ENCODE results near the gene FBRS.
"Not testable (repeated sequence)": the region's sequence is repeated elsewhere in the genome, so short reads cannot be mapped to it uniquely, and the experiment has no call there.

The FBRS gene

DNA sequence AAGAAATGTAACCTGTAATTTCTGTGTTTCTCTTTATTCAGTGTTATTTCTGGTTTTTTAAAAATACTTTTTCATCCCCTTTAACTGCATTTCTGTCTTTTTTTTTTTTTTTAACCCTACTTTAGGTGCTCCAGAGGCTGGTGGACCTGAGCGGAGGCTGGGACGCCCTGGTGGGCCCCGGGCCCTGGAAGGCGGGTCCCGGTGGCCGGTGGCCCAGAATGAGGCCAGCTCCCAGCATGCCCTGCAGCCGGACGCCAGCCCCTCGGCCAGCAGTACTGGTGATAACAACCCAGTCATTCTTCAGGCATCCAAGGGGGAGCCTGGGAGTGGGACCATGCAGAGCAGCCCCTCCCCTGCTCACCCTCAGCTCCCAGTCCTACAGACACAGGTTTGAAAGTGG lies 42.3 kb downstream of the FBRS start:
- DNase-seq, result no peak

DNA sequence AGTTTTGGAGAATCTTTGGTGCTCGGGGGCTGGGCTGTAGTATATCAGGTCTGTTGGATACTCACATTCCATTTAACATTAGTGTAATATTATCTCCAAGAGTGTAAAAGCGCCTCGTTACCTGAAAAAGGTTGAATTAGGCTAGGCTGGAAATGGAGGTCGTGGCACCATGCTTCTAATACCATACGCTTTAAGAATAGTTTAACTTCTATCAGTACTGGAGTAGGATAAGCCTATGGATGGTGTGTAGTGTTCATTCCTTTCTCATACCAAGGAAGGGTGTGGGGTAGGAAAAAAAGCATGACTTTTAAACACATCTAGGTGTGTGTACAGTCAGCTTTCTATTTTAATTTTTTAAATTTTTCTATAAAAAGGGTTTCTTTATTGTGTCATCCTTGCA lies 42.7 kb downstream of the FBRS start:
- no peak for DNase-seq

GRCh38 chr16:30703071-30703470 lies 44.8 kb downstream of the FBRS start:
- DNase-seq, result not testable (repeated sequence)

GRCh38 chr16:30703971-30704370 lies 45.7 kb downstream of the FBRS start:
- no peak for DNase-seq

GRCh38 chr16:30706046-30706445 lies 47.8 kb downstream of the FBRS start:
- DNase-seq, result no peak

- no peak for DNase-seq
Measured at GRCh38 chr16:30710971-30711370, 52.7 kb downstream of the FBRS start.

- DNase-seq, result no peak
Measured at GRCh38 chr16:30711712-30712111, 53.5 kb downstream of the FBRS start.

GRCh38 chr16:30715750-30716445 lies 57.7 kb downstream of the FBRS start:
- DNase-seq, result no peak

- no peak for DNase-seq
Measured at GRCh38 chr16:30720086-30720485, 61.9 kb downstream of the FBRS start.

Measured in NCI-H2107 (cell line).